Measurements from ENCODE around the gene MED22.
"Not testable (repeated sequence)": the region's sequence is repeated elsewhere in the genome, so short reads cannot be mapped to it uniquely, and the experiment has no call there.

Gene MED22

DNA sequence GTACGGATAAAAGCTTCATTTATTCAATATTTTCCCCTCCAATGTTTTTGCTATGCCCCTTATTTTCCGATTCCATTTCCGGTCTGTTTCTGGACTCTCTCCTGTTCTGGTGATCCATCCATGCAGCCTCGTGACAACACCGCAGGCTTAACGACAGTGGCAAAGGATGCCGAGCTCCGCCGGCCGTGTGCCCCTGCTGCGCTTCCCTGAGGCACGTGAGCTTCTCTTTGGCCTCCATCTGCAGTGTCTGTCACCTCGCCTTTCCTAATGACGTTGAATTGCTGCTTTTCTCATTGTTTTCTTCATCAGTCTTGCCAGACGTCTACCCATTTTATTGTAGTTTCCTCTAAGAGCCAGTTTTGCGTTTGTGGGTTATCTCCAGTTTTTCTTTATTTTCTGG lies 40.6 kb downstream of the MED22 start:
- no peaks in the 10 kb centered on the region for H3K9me3 Mint-ChIP-seq
- no peaks in the 10 kb centered on the region for H3K4me1 Mint-ChIP-seq (ENCODE audit: low read depth)
- H3K4me3 Mint-ChIP-seq, result no peak overlapping the region
- DNase-seq (ENCODE audit: low spot score), result no peak
- H3K36me3 Mint-ChIP-seq (ENCODE audit: low read depth), result no peaks in the 10 kb centered on the region
- no peaks in the 10 kb centered on the region for H3K27me3 Mint-ChIP-seq (ENCODE audit: low read depth)
- H3K27ac Mint-ChIP-seq, result no peak overlapping the region

DNA sequence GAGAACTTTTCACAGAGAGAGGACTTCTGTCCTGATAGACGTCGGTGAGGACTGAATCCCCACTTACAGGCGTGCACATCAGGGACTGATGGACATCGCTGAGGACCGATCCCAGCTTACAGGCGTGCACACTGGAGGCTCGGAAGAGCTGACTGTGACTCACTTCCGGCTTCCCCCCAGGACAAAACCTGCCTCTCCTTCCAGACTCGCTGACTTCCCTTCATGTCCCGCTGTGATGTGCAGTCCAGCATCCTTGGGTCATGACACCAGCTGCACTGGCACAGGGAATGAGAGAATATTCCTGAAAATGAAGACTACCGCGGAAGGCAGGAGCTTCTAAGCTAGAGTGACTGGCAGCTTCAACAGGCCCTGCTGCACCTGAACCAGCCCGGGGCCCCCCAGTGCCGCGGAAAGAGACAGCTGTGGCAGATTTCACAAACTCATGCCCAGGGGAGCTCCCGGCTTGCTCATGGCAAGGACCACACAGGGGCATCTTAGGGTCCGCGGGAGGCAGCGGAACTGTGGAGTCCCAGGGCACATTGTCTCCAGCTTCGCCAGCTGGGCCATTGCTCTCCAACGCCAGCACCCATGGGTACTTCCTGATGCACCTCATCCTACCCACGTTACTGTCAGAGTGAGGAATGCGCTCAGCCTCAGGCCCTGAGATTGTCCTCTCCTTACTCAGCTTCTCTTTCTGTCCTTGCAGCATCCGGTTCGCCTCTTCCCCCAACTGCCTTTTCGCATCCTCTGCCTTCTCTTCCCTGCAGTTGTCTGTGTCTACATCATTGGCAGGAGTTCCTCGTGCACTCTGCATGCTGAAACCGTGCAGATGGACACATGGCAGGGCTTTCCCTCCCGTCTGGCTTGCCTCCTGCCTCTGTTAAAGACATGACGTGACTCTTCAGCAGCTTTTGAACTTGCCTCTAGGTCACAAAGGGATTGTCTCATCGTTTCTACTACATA lies 41.4 kb downstream of the MED22 start:
- H3K9me3 Mint-ChIP-seq, result no peaks in the 10 kb centered on the region
- H3K27ac Mint-ChIP-seq, result no peak overlapping the region
- H3K4me1 Mint-ChIP-seq (ENCODE audit: low read depth), result no peaks in the 10 kb centered on the region
- no peak overlapping the region for H3K4me3 Mint-ChIP-seq
- no peak for DNase-seq (ENCODE audit: low spot score)
- no peaks in the 10 kb centered on the region for H3K27me3 Mint-ChIP-seq (ENCODE audit: low read depth)
- H3K36me3 Mint-ChIP-seq (ENCODE audit: low read depth), result no peaks in the 10 kb centered on the region

DNA sequence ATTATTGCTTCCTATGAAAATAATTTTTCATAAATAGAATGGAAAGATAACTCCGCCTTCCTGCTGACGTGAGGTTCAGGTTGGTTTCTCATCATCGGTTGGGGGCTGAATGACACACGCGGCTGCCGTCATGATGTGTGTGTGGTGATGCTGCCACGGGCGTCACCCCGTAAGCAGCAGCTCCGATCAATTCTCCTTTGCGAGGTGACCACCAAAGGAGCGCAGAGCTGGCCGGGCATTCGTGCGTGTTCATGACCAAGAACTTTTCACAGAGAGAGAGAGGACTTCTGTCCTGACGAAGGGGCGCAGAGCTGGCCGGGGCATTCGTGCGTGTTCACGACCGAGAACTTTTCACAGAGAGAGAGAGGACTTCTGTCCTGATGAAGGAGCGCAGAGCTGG lies 42.2 kb downstream of the MED22 start:
- no peaks in the 10 kb centered on the region for H3K36me3 Mint-ChIP-seq (ENCODE audit: low read depth)
- no peaks in the 10 kb centered on the region for H3K9me3 Mint-ChIP-seq
- H3K27me3 Mint-ChIP-seq (ENCODE audit: low read depth), result no peaks in the 10 kb centered on the region
- no peak overlapping the region for H3K27ac Mint-ChIP-seq
- H3K4me1 Mint-ChIP-seq (ENCODE audit: low read depth), result no peaks in the 10 kb centered on the region
- H3K4me3 Mint-ChIP-seq, result no peak overlapping the region
- no peak for DNase-seq (ENCODE audit: low spot score)

DNA sequence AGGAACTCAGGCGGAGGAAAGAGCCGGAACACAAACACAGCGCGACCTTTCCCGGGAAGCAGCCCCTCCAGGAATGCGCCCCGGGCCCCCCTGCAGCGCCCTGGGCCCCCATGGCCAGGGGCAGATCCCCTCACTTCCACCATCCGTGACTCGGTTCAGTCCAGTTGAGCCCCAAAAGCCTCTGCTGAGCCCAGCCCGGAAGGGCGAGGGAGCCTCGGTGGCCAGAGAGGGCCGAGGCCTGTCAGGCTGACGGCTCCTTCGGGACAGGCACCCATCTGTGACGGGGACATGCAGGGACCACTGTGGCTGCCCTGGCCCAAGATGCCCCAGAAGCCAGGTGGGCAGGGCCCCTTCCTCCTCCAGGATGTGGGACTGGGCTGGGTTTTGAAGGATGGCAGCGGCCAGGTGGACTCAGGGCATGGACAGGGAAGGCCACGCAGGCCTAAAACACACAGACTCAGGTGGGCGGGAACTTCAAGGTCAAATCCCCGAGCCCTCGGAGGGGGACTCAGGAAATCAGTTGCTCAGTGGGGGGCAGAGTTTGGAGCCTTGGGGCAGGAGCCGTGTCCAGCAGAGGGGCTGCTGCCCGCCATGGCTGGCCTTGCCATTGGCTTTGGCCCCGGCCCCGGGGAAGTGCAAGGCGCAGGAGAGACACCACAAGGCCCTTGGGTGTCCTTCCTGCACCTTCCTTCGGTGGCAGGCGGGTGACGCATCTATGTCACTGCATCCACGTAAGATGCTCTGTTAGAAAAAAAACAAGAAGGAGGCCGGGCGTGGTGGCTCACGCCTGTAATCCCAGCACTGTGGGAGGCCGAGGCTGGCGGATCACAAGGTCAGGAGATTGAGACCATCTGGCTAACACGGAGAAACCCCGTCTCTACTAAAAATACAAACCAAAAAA lies 43.2 kb downstream of the MED22 start:
- no peaks in the 10 kb centered on the region for H3K4me1 Mint-ChIP-seq (ENCODE audit: low read depth)
- no peak for DNase-seq (ENCODE audit: low spot score)
- no peaks in the 10 kb centered on the region for H3K36me3 Mint-ChIP-seq (ENCODE audit: low read depth)
- no peak overlapping the region for H3K27ac Mint-ChIP-seq
- H3K27me3 Mint-ChIP-seq (ENCODE audit: low read depth), result no peaks in the 10 kb centered on the region
- no peaks in the 10 kb centered on the region for H3K9me3 Mint-ChIP-seq
- no peak overlapping the region for H3K4me3 Mint-ChIP-seq

DNA sequence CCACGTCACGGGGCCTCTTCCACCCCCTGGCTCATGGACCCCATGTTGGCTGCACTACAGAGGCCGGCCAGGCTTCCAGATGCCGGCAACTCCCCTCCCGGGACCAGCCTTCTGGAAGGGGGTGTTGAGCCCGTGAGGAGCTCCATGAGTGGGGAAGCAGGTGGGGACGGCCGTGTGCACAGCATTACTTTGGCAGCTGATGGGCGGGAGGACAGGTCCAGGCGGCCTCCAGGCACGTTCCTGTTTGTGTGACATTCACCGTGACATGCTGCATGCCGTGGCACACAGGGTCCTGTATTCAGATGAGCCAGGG lies 43.8 kb downstream of the MED22 start:
- no peaks in the 10 kb centered on the region for H3K36me3 Mint-ChIP-seq (ENCODE audit: low read depth)
- no peak overlapping the region for H3K4me3 Mint-ChIP-seq
- no peak for DNase-seq (ENCODE audit: low spot score)
- no peaks in the 10 kb centered on the region for H3K4me1 Mint-ChIP-seq (ENCODE audit: low read depth)
- H3K27me3 Mint-ChIP-seq (ENCODE audit: low read depth), result no peaks in the 10 kb centered on the region
- no peaks in the 10 kb centered on the region for H3K9me3 Mint-ChIP-seq
- H3K27ac Mint-ChIP-seq, result no peak overlapping the region

DNA sequence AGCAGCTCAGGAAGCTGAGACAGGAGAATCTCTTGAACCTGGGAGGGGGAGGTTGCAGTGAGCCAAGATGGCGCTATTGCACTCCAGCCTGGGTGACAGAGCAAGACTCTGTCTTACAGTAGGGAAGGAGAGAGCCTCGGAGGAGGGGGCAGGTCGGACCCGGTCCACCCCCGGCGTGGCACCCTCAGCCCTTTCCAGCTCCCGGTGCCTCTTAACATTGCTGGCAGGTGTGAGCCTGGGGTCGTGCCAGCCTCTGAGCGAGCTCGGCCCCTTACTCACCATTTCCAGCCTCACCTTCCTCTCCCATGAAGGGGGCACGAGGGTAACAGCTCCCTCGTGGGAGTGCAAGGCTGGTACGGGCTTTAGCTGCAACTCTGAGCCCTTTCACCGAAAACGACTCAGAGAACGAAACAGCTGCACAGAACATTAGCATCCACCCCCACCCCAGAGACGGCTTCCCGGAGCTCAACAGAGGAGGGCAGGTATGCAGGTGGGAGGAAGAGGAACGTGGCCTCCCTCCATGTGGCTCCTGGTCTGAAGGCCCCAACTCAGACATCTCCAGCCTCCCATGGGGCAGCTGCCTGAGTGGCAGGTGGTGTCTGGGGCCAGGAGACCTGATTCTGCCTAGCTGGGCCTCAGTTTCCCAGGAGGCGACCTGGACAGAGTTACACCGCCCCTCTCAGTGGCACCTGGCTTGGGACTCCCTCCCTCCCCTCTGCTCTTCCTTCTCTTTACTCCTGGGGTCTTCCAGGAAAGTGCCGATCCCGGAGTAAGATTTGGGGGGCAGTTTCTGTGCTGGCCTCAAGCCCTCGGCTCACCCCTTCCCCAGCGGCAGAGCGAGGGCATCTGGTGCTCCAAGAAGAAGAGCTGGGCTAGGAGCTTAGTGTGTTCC lies 44.4 kb downstream of the MED22 start:
- H3K27ac Mint-ChIP-seq, result no peak overlapping the region
- no peaks in the 10 kb centered on the region for H3K36me3 Mint-ChIP-seq (ENCODE audit: low read depth)
- no peak for DNase-seq (ENCODE audit: low spot score)
- H3K4me3 Mint-ChIP-seq, result no peak overlapping the region
- H3K9me3 Mint-ChIP-seq, result no peaks in the 10 kb centered on the region
- no peaks in the 10 kb centered on the region for H3K4me1 Mint-ChIP-seq (ENCODE audit: low read depth)
- H3K27me3 Mint-ChIP-seq (ENCODE audit: low read depth), result no peaks in the 10 kb centered on the region

DNA sequence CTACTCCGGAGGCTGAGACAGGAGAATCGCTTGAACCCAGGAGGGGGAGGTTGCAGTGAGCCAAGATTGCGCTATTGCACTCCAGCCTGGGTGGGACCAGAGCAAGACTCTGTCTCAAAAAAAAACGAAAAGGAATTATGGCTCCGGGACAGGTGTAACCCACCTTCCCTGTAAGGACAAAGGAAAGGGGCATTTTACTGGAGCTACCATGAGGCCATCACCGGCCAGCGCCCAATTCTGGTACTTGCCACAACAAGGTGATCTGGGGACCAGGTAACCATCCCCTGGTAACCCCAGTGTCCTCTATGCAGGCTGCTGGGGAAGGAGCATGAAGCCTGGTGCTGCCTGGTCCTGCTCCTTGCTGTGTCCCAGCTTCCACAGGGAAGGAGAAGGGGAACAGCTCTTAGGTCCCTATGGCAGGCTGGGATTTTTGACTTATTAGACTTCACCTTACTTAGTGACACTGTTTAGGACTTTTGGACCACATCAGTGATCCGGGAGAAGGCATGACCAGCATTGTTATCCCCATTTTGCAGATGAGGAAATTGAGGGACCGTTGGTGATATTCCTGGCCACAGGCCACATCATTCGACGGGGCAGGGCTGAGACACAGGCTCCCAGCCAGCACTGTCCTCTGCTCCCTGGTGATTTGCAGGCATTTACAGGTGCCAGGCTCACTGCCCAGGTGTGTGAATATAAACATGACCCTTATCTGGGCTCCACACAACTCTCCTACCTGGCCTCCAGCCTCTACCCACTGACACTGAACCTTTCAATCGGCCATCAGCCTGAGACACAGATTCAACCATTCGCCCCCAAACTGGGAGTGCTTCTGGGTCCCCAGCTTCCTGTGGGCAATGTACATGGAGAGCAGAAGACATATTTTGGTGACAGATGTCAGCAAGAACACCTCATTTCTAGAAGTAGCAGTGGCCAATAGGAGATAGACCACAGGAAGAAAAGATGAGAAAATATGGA lies 46.4 kb downstream of the MED22 start:
- DNase-seq (ENCODE audit: low spot score), result no peak
- peaks cover 5% of the 10 kb centered on the region for H3K27me3 Mint-ChIP-seq (ENCODE audit: low read depth)
- H3K36me3 Mint-ChIP-seq (ENCODE audit: low read depth), result no peaks in the 10 kb centered on the region
- no peaks in the 10 kb centered on the region for H3K9me3 Mint-ChIP-seq
- no peak overlapping the region for H3K27ac Mint-ChIP-seq
- H3K4me1 Mint-ChIP-seq (ENCODE audit: low read depth), result no peaks in the 10 kb centered on the region
- H3K4me3 Mint-ChIP-seq, result no peak overlapping the region

DNA sequence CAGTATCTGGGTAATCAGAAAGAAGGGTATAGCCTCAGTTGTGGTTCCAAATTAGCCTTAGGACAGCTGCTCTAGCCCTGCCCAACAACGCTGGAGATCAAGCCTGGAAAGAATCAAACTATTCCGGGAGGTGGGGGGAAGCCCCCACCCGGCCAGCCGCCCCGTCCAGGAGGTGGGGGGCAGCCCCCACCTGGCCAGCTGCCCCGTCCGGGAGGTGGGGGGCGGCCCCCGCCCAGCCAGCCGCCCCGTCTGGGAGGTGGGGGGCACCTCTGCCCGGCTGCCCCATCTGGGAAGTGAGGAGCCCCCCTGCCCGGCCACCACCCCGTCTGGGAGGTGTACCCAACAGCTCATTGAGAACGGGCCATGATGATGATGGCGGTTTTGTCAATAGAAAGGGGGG lies 47.9 kb downstream of the MED22 start:
- DNase-seq (ENCODE audit: low spot score); H3K4me1 Mint-ChIP-seq (ENCODE audit: low read depth); H3K27ac Mint-ChIP-seq; H3K9me3 Mint-ChIP-seq; H3K27me3 Mint-ChIP-seq (ENCODE audit: low read depth); H3K4me3 Mint-ChIP-seq; H3K36me3 Mint-ChIP-seq (ENCODE audit: low read depth): not testable (repeated sequence)

DNA sequence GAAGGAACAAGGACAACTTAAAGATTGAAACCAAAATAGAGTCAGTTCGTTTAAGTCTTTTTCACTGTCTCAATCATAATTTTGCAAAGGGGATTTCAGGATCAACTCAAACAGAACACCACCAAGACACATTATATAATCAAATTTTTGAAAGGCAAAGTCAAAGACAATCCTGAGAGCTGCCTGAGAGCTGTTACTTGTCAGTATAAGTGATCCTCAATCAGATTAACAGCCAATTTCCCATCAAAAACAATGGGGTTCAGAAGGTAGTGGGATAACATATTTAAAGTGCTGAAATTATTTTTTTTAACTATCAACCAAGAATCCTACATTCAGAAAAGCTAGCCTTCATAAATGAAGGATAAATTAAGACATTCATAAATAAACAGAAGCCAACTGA lies 53.7 kb downstream of the MED22 start:
- Mint-ChIP-seq H3K36me3 (ENCODE audit: low read depth) (no peaks in the 10 kb centered on the region), H3K27me3 (ENCODE audit: low read depth) (peaks cover 19% of the 10 kb centered on the region), H3K4me1 (ENCODE audit: low read depth) (no peaks in the 10 kb centered on the region), H3K4me3 (no peak overlapping the region), H3K27ac (no peak overlapping the region), H3K9me3 (peaks cover 33% of the 10 kb centered on the region)
- DNase-seq (ENCODE audit: low spot score), result no peak

DNA sequence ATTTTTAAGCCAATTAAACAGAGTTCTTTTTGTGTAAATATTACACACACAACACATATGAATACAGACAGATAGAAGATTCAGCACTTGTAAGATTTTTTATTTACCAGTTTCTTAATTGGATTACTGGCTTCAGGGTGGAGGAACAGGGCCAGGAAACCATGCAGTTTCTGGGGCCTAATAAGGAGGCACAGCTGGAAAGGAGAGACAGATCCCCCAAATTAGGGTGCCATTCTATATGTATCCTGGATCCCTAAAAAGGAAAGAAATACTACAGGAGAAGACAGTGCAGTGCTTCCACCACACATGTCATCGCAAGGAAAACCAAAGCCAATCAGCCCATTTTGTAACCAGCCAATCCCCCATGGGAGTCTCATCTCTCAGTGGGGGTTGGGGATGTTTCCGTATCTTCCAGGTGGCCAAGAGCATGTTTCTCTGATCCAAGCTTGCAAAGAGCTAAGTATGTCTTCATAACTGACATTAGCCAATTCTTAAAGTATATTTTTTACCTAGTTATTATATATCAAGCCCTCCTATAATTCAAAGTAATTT lies 57.1 kb downstream of the MED22 start:
- Mint-ChIP-seq H3K9me3 (peaks cover 37% of the 10 kb centered on the region), H3K27me3 (ENCODE audit: low read depth) (peaks cover 14% of the 10 kb centered on the region), H3K36me3 (ENCODE audit: low read depth) (no peaks in the 10 kb centered on the region), H3K4me3 (no peak overlapping the region), H3K4me1 (ENCODE audit: low read depth) (no peaks in the 10 kb centered on the region), H3K27ac (no peak overlapping the region)
- no peak for DNase-seq (ENCODE audit: low spot score)
